ENCODE measurements around the gene PLEKHG5. TPM values are rescaled to one million over a fixed set of nuclear protein-coding genes. Genes with fewer than 3 reads are reported as not detected.

Gene PLEKHG5
- total RNA-seq, 2 experiments from 2014 or later: 1.7 to 1.8 TPM

DNA sequence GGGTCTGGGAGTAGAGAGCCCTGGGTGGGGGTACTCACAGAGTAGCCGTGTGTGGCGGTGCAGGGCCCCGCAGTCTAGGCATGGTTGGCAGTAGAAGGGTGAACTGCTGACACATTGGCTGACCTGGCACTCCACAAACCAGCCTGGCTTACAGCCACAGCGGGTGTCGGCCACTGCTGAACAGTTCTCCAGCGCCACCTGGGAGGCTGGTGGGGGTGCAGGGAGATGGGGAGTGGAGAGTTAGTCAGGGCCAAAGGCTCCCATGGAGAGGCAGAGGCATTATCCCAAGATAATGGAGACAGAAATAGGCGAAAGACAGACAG, 27.0 kb downstream of the PLEKHG5 start:
- ChIA-PET POLR2A (interaction anchor here (0.8 to 0.9 kb wide), 2 partner anchors 9 to 139 kb away, joined by 3 read pairs; no protein-coding TSS in a partner anchor), CTCF (interaction anchor here (1.0 to 1.8 kb wide), 3 partner anchors 10 to 41 kb away, joined by 4 to 5 read pairs (median 4); no protein-coding TSS in a partner anchor)
- ATAC-seq: no peak
- peaks cover 28% of the 10 kb centered on the region for H3K36me3 Mint-ChIP-seq (ENCODE audit: low read depth)
- H3K27ac Mint-ChIP-seq: peak overlapping the region; percentile 86
- peak overlapping the region; percentile 92 for H3K4me3 Mint-ChIP-seq
- no peaks in the 10 kb centered on the region for H3K27me3 Mint-ChIP-seq
- intact Hi-C loops (cut with micrococcal nuclease): no loop called here
- TF ChIP-seq, protein P1, sequence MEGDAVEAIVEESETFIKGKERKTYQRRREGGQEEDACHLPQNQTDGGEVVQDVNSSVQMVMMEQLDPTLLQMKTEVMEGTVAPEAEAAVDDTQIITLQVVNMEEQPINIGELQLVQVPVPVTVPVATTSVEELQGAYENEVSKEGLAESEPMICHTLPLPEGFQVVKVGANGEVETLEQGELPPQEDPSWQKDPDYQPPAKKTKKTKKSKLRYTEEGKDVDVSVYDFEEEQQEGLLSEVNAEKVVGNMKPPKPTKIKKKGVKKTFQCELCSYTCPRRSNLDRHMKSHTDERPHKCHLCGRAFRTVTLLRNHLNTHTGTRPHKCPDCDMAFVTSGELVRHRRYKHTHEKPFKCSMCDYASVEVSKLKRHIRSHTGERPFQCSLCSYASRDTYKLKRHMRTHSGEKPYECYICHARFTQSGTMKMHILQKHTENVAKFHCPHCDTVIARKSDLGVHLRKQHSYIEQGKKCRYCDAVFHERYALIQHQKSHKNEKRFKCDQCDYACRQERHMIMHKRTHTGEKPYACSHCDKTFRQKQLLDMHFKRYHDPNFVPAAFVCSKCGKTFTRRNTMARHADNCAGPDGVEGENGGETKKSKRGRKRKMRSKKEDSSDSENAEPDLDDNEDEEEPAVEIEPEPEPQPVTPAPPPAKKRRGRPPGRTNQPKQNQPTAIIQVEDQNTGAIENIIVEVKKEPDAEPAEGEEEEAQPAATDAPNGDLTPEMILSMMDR (IDR thresholded peaks at IDR 0.05): no peak
- H3K4me1 Mint-ChIP-seq (ENCODE audit: low read depth): peaks cover 45% of the 10 kb centered on the region
- peak; percentile 66 for DNase-seq
- H3K9me3 Mint-ChIP-seq: no peaks in the 10 kb centered on the region

DNA sequence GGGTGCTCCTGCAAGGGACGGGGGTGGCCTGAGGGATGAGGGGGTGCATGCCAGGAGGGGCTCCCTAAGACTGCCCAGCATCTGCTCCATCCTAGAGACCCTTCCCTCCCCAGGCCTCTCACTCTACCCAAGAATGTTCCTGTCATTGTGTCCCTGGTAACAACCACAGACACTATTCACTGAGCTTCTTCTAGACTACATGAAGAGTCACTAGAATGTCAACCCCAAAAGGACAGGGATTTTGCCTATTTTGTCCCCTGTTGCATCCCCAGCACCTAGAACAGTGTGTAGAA, 28.4 kb downstream of the PLEKHG5 start:
- H3K36me3 Mint-ChIP-seq (ENCODE audit: low read depth): peaks cover 28% of the 10 kb centered on the region
- intact Hi-C loops (cut with micrococcal nuclease): no loop called here
- CTCF ChIA-PET: interaction anchor here (0.9 to 1.5 kb wide), 7 partner anchors 9 to 217 kb away, joined by 3 to 6 read pairs (median 4); no protein-coding TSS in a partner anchor

DNA sequence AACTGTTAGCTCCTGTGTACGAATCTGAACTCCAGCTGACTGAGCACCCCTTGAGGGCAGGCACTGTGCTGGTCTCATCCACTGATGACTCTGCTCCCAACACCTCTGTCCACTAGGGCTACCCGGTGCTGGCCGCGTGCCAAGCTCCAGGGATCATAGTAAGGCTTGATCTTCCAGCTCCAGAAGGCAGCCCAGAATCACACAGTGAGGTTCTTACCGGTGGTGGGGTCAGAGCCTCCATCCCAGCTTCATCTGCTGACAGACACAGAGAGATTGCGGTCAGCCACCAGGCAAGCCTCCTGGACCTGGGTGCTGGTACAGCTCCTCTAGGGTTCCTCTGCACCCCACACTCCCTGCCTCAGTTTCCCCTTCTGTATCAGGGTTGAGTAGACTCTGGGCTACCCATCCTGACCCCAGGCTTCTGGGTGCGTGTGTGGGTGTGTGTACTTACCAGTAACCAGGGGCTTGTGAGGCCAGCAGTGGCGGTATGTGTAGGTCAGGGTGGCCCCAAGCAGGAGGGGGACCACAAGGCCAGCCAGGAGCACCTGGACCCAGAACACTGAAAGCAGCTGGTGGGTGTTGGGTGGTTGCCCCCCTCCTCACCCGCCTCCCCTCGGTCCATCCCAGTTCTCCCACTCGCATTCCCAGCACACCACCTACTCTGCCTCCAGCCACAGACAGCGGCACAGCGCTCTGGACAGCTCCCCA, 28.9 kb downstream of the PLEKHG5 start:
- TF ChIP-seq, protein P1 (IDR thresholded peaks at IDR 0.05): no peak
- no peak for DNase-seq
- H3K36me3 Mint-ChIP-seq (ENCODE audit: low read depth): peaks cover 28% of the 10 kb centered on the region
- ATAC-seq: no peak
- intact Hi-C loops (cut with micrococcal nuclease): no loop called here
- POLR2A ChIA-PET: interaction anchor here (0.7 to 4.1 kb wide), 3 partner anchors 13 to 435 kb away, joined by 3 to 12 read pairs (median 5); partner anchors contain the start of gene PLEKHG5
- H3K27me3 Mint-ChIP-seq: no peaks in the 10 kb centered on the region
- H3K4me1 Mint-ChIP-seq (ENCODE audit: low read depth): peaks cover 49% of the 10 kb centered on the region
- H3K27ac Mint-ChIP-seq: peak overlapping the region; percentile 84
- CTCF ChIA-PET: interaction anchor here (0.9 to 1.5 kb wide), 7 partner anchors 8 to 216 kb away, joined by 3 to 6 read pairs (median 4); no protein-coding TSS in a partner anchor
- no peak overlapping the region for H3K4me3 Mint-ChIP-seq
- no peaks in the 10 kb centered on the region for H3K9me3 Mint-ChIP-seq

More for the DNA sequence above, 28.4 kb downstream of the PLEKHG5 start:
- no peak for ATAC-seq
- DNase-seq: no peak
- TF ChIP-seq, protein P1 (IDR thresholded peaks at IDR 0.05): no peak
- Mint-ChIP-seq H3K27ac (peak overlapping the region; percentile 73), H3K4me1 (ENCODE audit: low read depth) (peaks cover 49% of the 10 kb centered on the region), H3K9me3 (no peaks in the 10 kb centered on the region), H3K27me3 (no peaks in the 10 kb centered on the region), H3K4me3 (peak overlapping the region; percentile 14)
- POLR2A ChIA-PET: interaction anchor here (0.7 to 1.5 kb wide), 2 partner anchors 13 to 436 kb away, joined by 3 to 5 read pairs; no protein-coding TSS in a partner anchor

DNA sequence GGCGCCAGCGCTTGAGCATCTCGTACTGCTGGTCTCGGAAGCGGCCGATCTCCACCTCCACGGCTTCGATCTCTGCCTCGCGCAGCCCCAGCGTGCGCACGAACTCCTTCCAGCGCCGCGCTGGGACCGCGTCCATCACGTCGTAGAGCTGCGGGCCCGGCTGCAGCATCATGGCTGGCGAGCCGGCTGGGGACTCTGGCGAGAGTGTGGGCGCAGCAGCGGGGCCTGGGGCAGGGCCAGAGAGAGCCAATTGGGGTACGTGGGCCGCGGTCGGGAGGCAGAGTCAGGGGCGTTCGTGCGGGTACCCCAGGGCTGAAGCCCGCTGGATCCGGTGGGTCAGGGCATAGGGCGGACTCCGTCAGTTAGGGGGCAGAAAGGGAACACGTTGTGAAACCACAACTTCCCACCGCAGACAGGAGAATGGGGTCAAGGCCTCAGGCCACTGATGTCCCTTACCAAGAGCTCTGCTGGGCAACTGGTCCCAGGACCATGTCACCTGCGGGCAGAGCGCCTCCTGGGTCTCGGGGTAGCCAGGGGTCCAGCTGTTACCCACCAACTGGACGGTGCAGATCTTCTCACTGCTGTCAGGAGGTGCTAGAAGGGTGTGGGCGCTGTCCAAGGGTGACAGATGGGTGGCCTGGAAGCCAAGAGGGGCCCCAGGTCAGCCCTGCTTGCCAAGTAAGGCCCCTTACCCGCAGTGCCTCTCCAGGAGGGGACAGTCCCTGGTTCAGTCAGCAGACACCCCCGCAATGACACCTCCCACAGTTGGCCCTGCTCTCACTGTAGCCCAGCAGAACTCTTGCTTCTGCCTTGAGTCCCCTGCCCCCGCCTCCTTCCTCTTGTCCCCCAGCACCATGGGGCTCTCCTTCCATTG, 29.7 kb downstream of the PLEKHG5 start:
- ChIA-PET CTCF (interaction anchor here (0.9 to 1.2 kb wide), 4 partner anchors 14 to 24 kb away, joined by 3 to 6 read pairs (median 4); no protein-coding TSS in a partner anchor), POLR2A (interaction anchor here (1.5 to 4.1 kb wide), 2 partner anchors 12 to 28 kb away, joined by 5 to 12 read pairs; partner anchors contain the start of gene PLEKHG5)
- no peak for ATAC-seq
- TF ChIP-seq, protein P1 (IDR thresholded peaks at IDR 0.05): no peak
- Mint-ChIP-seq H3K27me3 (peaks cover 5% of the 10 kb centered on the region), H3K4me3 (peak overlapping the region; percentile 24), H3K9me3 (no peaks in the 10 kb centered on the region), H3K4me1 (ENCODE audit: low read depth) (peaks cover 49% of the 10 kb centered on the region), H3K27ac (peak overlapping the region; percentile 84), H3K36me3 (ENCODE audit: low read depth) (peaks cover 28% of the 10 kb centered on the region)
- DNase-seq: peak; percentile 53
- intact Hi-C loops (cut with micrococcal nuclease): no loop called here
